GM12891 (cell line): ENCODE results near the gene SLC35F6.

Experiments used
- POLR2A ChIP-seq: IDR thresholded peaks from 2 replicates; pipeline ENCODE4 v1.6.1; 2011; ENCODE audit warnings: low read depth, low read length, control low read depth
- POLR2AphosphoS5 ChIP-seq: IDR thresholded peaks from 2 replicates; pipeline ENCODE4 v1.6.1; 2011; ENCODE audit warnings: low read depth, low read length, control low read depth
- SPI1 ChIP-seq: IDR thresholded peaks from 2 replicates; pipeline ENCODE4 v1.6.1; 2011; ENCODE audit warnings: low read depth, low read length, control low read depth

- TF ChIP-seq POLR2A: no peak
- no peak for TF ChIP-seq POLR2AphosphoS5
- no peak for TF ChIP-seq SPI1
These were observed 6.0 kb upstream of the SLC35F6 start for GRCh38 chr2:26757873-26758789.
